Lung (tissue), 12 donors: ENCODE measurements around the gene GLIS1. TPM values are rescaled to one million over a fixed set of nuclear protein-coding genes. Genes with fewer than 3 reads are reported as not detected.

Source experiments
- ATAC-seq: fragments of 200-7000 bp; cut with Tn5 transposase; one replicate; pipeline ENCODE4 v1.9.1; 2020; ENCODE audit warnings: moderate number of reproducible peaks; ENCODE audit not compliant: insufficient read depth, low FRiP score
- DNase-seq, 3 donors: peaks; one replicate each; pipeline ENCODE4 v3.0.0-alpha.2; 2013 to 2017
- H3K27ac ChIP-seq, 2 donors: one replicate each; pipeline ENCODE4 v1.5.1; 2013; ENCODE audit warnings: mild to moderate bottlenecking in 2 of 2, moderate library complexity in 2 of 2, control low read depth in 1 of 2, inconsistent platforms in 1 of 2, low read depth in 1 of 2, low read length in 1 of 2
- H3K27me3 ChIP-seq, 3 donors: one replicate each; pipeline ENCODE4 v1.5.1; 2013; ENCODE audit warnings: low read length in 2 of 3; ENCODE audit not compliant: control insufficient read depth in 3 of 3, insufficient read depth in 3 of 3
- H3K36me3 ChIP-seq, 4 donors: one replicate each; pipeline ENCODE4 v1.5.1; 2013; ENCODE audit warnings: low read length in 4 of 4, mild to moderate bottlenecking in 1 of 4, moderate library complexity in 1 of 4; ENCODE audit not compliant: control insufficient read depth in 4 of 4, insufficient read depth in 4 of 4
- H3K4me1 ChIP-seq, 5 donors: one replicate each; pipeline ENCODE4 v1.5.1; 2013; ENCODE audit warnings: low read length in 5 of 5, mild to moderate bottlenecking in 2 of 5, moderate library complexity in 1 of 5; ENCODE audit not compliant: control insufficient read depth in 5 of 5, insufficient read depth in 5 of 5
- H3K4me3 ChIP-seq: one replicate; pipeline ENCODE4 v1.5.1; 2013; ENCODE audit warnings: mild to moderate bottlenecking, control low read depth, moderate library complexity
- H3K9ac ChIP-seq, 2 donors: one replicate each; pipeline ENCODE4 v1.5.1; 2013; ENCODE audit warnings: low read length in 2 of 2, control low read depth in 1 of 2; ENCODE audit not compliant: insufficient read depth in 1 of 2
- H3K9me3 ChIP-seq, 4 donors: one replicate each; pipeline ENCODE4 v1.5.1; 2013; ENCODE audit warnings: low read length in 3 of 4, mild to moderate bottlenecking in 1 of 4, moderate library complexity in 1 of 4; ENCODE audit not compliant: control insufficient read depth in 4 of 4, insufficient read depth in 3 of 4
- WGBS, 2 donors: extraction: QIAGEN DNeasy Blood & Tissue Kit; methylation state at CpG; one replicate each; pipeline ENCODE4 v1.1.7; 2013; 5-methylcytosine and 5-hydroxymethylcytosine counted together
- polyA plus RNA-seq, 2 donors: library from polyadenylated mRNA; stranded (reverse); fragments of 200-250 nt; gene quantifications; one replicate each; pipeline ENCODE4 v1.2.1, GENCODE V29; 2013
- total RNA-seq, 2 donors: library from RNA; depleted of rRNA in 1 of 2; stranded (reverse); fragments of >200 nt in 1 of 2; gene quantifications; one replicate each; pipeline ENCODE4 v1.2.1, GENCODE V29; 2014 to 2021
- TF ChIP-seq, protein P1 (sequence below): IDR thresholded peaks from 2 replicates; pipeline ENCODE4 v1.5.1; 2012; ENCODE audit warnings: mild to moderate bottlenecking; ENCODE audit errors: control extremely low read depth, extremely low read depth
- donor health status: control.
- donor health status: control.
- donor health status: Bipolar disorder and iron deficiency.
- donor health status: healthy.
- donor health status: DM: yes; HTN: yes; CAD: no.

Gene GLIS1
- total and polyA plus RNA-seq, 4 donors: 0.05 to 0.18 (median 0.17) TPM; not detected in 1

- 95 to 97% methylated on average over 15 of the region's 15 CpGs for WGBS, 2 donors
- no peak for DNase-seq
- TF ChIP-seq, protein P1, sequence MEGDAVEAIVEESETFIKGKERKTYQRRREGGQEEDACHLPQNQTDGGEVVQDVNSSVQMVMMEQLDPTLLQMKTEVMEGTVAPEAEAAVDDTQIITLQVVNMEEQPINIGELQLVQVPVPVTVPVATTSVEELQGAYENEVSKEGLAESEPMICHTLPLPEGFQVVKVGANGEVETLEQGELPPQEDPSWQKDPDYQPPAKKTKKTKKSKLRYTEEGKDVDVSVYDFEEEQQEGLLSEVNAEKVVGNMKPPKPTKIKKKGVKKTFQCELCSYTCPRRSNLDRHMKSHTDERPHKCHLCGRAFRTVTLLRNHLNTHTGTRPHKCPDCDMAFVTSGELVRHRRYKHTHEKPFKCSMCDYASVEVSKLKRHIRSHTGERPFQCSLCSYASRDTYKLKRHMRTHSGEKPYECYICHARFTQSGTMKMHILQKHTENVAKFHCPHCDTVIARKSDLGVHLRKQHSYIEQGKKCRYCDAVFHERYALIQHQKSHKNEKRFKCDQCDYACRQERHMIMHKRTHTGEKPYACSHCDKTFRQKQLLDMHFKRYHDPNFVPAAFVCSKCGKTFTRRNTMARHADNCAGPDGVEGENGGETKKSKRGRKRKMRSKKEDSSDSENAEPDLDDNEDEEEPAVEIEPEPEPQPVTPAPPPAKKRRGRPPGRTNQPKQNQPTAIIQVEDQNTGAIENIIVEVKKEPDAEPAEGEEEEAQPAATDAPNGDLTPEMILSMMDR: no peak
- Histone ChIP-seq H3K36me3 (no peaks in the 10 kb centered on the region), H3K9ac (no peak overlapping the region), H3K9me3 (no peaks in the 10 kb centered on the region), H3K4me3 (no peak overlapping the region), H3K27ac (no peak overlapping the region), H3K4me1 (peaks cover 0 to 15% (median 4%) of the 10 kb centered on the region in 5 donors), H3K27me3 (peaks cover 0 to 3% (median 0%) of the 10 kb centered on the region in 3 donors)
- ATAC-seq: no peak
These were observed 61.5 kb downstream of the GLIS1 start for GRCh38 chr1:53677486-53677885.

DNA sequence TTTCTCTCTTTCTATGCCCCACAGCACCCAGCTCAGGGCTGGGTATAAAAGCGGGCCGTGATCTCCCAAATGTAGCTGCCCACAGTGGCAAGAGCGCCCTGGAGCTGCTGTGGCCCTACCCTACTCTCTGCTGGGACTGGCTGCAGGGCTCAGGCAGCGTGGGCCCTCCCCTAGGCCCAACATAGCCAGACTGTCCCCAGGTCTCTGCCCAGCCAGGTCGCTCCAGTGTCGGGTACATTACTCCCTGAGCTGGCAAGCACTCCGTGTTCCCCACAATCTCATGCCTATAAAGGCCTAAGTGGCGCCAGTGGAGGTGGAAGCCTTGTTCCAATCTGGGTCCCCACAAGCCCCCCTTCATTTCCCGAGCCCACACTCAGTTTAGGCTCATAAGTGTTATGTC is 66.2 kb downstream of the GLIS1 start:
- TF ChIP-seq, protein P1: no peak
- Histone ChIP-seq H3K4me1 (no peaks in the 10 kb centered on the region), H3K4me3 (no peak overlapping the region), H3K9ac (no peak overlapping the region), H3K27me3 (peaks cover 0 to 3% (median 0%) of the 10 kb centered on the region in 3 donors), H3K36me3 (no peaks in the 10 kb centered on the region), H3K9me3 (no peaks in the 10 kb centered on the region), H3K27ac (no peak overlapping the region)
- 87% methylated on average over 9 of the region's 9 CpGs for WGBS, 2 donors
- no peak for ATAC-seq
- no peak for DNase-seq

DNA sequence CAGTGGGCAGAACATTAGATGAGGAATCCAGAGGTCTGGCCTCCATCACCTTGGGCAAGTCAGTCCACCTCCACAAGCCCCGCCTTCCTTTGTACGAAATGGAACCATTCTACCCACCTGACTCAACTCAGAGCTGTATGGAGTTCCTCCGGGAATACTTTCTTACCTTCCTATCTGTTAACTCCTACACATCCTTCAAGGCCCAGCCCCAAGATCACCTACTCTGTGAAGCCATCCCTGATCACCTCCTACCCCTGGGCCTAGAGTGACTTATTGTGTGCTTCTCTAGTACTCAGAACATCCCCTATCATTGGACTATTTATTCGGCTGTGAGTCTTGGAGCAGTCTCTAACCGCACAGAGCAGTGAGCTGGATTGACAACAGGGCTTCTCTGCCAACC is 66.7 kb downstream of the GLIS1 start:
- DNase-seq (no peak), ATAC-seq (no peak)
- Histone ChIP-seq H3K4me3 (no peak overlapping the region), H3K27ac (no peak overlapping the region), H3K9me3 (no peaks in the 10 kb centered on the region), H3K4me1 (no peaks in the 10 kb centered on the region), H3K36me3 (no peaks in the 10 kb centered on the region), H3K9ac (no peak overlapping the region), H3K27me3 (peaks cover 0 to 3% (median 0%) of the 10 kb centered on the region in 3 donors)
- TF ChIP-seq, protein P1: no peak
- 94 to 98% methylated on average over 5 of the region's 5 CpGs for WGBS, 2 donors

DNA sequence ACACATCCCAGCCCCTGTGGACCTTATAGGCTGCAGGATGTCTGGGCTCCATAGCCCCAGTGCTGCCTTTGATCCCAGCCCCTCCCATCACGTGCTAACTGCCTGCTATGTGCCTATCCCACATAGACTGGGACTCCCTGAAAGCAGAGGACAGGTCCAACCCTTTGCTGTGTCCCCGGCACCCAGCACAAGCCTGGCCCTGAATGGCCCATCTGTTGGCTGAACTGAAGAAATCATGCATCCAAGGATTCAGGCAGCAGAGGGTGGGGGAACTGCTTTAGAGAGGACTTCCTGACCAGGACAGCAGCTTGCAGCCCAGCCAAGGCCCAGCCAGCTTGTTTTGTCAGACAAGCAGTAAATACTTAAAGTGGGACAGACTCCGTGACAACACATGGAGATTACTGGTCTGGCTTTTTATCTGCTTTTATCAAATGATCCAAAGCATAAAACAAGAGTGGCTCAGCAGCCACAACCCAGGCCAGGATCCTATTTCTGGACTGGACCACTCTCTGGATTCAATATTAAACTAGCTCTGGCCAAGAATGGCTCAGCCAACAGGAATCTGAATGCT is 69.3 kb downstream of the GLIS1 start:
- no peaks in the 10 kb centered on the region for H3K9me3 ChIP-seq
- no peak overlapping the region for H3K27ac ChIP-seq
- TF ChIP-seq, protein P1: no peak
- no peaks in the 10 kb centered on the region for H3K4me1 ChIP-seq
- WGBS, 2 donors: 67 to 82% methylated on average over 3 of the region's 3 CpGs
- H3K9ac ChIP-seq: no peak overlapping the region
- H3K36me3 ChIP-seq: no peaks in the 10 kb centered on the region
- ATAC-seq (no peak), DNase-seq (no peak)
- H3K4me3 ChIP-seq: no peak overlapping the region
- no peaks in the 10 kb centered on the region for H3K27me3 ChIP-seq
